GM21447 (cell line): ENCODE data around the gene IFIT1.
"Not testable (repeated sequence)": the region's sequence is repeated elsewhere in the genome, so short reads cannot be mapped to it uniquely, and the experiment has no call there.

Source experiments
- ATAC-seq: cut with Tn5 transposase; IDR thresholded peaks from one replicate; pipeline ENCODE4 v1.9.1; 2021; ENCODE audit not compliant: unreplicated experiment

Gene IFIT1

DNA sequence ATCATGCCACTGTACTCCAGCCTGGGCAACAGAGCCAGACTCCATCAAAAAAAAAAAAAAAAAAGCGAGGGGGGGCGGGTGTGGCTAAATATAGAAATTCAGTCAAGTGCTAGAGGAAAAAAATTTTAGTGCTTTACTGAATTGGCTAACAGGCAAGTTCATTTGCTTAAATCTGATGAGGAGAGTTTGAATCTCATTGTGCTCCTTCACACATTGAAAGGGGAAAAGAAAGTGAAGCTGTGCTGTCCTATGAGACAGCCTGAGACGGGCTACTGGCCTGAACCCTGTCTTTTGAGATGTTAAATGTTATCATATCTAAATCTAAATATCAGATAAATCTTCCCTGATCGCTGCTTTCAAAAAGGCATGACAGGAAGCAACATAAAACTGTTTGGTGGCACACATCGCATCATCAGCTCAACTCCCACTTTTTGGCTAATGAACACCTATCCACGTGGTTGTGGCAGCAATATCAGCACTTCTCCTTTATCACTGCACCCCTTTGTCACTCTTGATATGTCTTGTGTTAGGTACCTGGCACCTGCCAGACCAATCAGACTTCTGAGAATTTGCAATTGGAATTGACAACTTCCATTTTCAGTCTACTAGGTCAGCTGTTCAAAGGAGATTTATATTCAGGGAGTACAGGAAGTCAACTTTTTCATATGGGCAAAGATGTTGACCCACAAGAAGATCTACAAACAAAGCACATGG is 28.5 kb upstream of the IFIT1 start:
- peak; percentile 37 for ATAC-seq

DNA sequence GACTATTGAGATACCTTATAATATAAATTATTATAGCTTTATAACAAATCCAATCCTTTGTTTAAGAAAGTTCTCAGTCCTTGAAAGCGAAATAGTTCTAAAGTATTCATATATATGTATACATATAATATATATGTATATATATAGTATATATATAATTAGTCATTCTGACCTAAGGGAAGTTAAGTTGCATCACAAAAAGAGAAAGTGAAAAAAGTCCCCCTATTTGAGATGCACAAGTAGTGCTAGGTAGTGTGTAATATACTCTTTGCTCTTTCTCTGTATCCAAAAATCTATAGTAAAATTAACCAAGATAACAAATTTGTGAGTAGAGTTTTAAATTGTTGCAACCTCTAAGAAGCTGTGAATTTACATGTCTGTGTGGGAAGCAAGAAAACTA is 27.9 kb upstream of the IFIT1 start:
- peak; percentile 31 for ATAC-seq

DNA sequence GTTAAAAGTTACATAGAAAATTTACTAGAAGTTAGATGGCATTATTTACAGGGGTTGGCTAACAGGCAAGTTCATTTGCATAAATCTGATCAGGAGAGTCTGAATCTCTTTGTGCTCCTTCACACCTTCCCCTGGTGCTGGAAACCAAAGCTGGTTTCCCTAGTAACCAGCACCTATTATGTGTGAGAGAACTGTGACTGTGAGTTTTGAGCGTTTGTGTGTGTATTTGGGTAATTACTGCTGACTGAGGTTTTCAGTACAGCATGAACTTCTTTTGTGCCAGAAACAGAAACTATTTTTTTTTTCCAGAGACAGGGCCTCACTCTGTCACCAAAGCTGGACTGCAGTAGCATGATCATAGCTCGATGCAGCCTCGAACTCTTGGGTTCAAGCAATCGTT is 24.9 kb upstream of the IFIT1 start:
- peak; percentile 80 for ATAC-seq

DNA sequence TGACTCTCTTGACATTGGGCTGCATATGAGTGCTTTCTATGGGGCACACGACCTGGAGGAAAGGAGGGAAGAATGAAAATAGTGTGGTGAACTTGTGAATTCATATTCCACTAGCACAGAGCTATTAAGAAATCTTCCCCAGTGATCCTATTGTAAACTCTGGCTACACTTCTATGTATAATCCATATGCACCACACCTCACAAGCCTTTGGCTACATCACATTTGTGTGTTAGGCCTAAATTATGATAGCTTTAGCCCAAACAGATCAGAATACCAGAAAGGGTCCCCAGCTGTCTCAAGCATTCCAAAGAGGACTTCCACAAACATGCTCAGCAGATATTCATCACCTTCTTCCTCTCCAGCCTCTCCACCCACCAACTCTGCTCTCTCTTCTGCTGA is 24.3 kb upstream of the IFIT1 start:
- ATAC-seq, result no peak

DNA sequence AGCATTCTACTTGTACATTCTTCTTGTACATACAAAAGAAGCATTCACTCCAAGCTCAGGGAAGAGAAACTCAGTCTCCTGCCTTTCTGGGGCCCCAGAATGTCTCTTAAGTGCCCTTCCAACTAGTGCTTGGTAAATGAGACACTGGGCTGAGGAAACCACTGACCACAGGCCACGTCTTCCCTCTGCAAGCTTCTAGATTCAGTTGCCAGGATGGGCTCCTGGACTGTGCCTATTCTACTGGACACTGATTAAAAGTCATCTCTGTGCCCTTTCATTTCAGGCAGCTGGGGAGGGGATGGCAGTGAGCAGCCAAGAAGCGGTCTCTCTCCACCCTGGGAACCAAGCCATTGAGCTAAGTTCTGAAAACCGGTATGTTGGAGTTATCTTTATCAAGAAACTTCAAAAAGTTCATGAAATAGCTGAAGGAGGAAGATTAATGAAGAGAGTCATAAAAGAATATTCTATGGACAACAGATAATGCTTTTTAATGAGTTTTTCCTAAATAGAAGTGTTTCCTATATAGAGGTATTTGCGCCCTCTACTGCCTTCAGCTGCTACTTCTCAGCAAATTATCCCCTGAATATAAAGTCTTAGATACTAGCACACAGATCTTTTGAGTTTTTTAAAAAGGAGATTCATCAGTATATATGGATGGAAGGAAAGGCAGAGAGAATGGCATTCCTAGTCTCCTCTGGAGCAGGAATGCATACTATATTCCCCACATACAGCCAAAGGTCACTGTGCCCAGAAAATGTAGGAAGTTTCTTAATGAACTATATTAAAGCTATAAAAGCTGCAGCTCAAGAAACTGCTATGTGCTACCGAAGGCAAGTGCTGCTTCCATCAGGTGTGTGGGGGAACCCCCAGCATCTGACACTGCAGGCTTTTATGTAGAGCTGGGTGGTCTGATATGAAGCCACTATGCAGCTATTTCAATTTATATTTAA is 23.0 kb upstream of the IFIT1 start:
- no peak for ATAC-seq

DNA sequence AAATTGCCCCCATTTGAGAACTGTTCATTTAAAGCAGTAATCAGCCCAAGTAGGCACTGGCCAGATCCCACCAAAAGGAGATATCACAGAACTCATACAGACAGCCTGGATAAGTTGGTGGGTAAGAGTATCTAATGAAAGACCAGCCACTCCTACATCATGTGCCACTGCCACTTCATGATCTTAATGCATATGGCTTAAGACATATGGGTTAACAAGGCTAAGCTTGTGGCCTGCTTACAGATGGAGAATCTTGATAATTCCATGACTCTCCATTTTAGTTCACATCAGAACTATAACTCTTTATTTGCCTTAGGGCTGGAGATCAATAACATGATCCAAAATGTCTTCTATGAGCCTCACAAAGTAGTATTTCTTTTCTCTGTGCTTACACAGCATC is 21.3 kb upstream of the IFIT1 start:
- ATAC-seq, result no peak

DNA sequence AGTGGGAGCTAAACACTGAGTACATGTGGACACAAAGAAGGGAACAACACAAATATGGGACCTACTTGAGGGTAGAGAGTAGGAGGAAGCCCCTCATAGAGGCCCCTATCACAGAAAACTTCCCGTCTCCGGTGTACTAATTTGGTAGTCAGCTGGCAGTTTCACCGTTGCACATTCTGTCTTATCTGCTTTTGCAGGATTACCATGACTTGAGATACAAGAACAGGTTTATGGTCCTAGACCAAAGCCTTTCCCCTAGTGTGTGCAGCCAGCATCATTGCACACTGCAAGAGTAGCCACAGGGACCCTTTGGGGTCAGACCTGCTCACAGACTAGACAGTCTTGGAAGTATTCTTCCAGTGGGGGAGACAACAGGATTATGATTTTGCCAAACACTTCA is 20.4 kb upstream of the IFIT1 start:
- no peak for ATAC-seq

DNA sequence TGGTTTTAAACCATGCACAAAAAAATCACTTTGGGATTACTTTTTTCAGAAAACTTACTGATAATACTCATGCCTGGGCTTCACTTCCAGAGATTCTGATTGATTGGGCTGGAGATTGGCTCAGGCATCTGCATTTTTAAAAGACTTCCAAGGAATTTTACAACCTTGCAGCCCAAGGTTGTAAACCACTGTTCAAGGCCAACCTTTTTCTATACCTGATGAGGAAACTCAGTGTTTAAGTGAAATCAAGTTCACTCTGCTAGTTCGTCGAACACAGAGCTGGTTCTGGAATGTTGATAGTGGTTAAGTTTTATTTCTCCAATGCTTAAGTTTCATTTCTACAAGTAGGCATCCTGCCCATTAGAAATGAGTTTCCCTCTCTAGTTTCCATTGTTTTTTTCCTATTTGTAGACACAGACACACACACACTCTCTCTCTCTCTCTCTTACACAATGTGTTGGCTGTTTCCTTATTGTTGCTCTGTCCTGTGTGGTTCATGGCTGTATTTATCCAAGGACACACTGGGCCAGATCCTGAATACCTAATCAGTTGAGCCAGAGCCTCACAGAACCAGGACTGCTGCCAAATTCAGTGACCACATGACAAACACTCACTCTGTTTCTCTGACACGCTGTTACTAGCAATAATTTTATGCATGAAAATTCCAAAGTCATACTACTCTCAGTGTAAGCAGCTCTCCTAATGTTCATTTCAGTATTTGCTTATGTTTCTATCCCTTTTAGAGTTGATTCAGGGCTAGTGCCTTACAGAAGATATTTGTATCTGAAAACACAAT is 18.3 kb upstream of the IFIT1 start:
- no peak for ATAC-seq

DNA sequence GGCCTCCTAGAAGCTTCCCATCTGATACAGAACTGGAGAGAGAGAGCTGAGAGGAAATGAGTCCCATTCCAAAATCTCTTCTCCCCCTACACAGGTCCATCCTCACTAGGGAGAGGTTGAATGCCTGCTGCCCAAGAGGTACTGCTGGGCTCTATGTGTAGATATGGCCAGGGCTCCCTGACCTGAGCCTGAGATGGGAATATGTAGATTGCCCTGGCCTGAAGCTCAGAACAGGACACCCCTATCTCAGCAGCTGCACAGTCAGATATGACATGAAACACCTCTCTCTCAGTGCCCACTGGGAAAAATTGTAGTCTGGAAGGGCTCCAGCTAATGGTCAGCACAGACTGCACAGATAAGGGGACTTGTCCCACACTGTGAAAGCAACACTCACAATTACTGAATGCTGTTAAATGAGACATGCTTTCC is 17.7 kb upstream of the IFIT1 start:
- no peak for ATAC-seq

DNA sequence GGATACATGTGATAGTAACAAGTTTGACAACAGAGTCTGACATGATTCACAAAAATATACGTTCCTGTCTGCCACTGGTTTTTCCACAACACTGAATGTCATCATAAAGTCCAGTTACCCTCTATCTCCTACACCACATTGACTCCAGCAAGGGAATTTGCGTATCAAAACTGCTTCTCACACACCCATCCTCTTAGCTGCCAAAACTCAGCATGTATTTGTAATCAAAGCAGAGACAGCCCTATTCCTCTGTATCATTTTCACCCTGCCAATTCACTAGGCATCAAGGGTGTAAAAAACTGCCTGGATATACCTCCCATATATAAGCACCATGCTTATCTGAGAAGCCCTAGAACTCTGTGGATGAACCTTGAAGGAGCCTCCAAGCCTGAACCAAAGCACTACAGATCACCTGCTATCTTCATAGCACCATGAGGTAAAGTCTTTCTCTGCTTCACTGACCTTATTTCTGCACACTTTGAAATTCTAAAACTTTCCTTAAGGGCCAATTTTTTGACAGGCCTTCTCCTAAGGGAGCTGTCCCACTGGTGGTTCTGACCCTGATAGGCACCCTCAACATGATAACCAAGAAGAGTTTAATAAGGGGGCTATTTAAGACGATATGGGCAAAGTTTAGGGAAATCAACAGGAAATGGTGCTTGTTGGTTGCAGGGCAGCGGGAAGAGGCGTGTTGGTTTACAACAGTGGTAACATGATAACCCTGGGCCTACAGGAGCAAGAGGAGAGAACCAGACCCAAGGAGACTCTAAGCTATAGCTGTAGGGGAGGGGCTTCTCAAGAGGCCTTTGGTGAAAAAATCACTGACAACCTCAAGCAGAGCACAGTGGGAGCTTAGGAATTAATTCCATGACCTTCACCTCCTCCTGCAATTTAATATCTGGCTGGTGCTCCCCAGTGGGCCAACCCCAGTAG is 14.5 kb upstream of the IFIT1 start, which contains the start of gene IFIT1B:
TSS of gene IFIT1B (plus strand) at position 352 of the 933 bp plus-strand sequence. CDS start at position 432, 80 bp downstream.
- ATAC-seq, result no peak

DNA sequence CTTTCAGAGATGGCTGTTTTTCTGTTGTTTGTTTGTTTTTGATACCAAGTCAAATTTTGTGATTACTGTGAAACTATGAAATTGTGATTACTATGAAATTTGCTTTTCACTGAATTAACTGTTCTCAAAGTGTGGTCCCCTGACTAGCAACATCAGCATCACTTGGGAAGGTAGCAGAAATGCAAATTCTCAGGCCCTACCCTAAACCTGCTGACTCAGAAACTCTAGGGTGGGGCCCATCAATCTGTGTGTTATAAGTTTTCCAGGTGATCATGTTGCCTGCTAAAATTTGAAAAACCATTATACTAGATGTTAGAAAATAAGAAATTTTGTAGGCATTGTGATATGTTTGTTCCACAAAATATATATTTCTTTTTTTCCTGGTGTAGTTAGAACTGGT is 13.3 kb upstream of the IFIT1 start:
- ATAC-seq, result no peak

DNA sequence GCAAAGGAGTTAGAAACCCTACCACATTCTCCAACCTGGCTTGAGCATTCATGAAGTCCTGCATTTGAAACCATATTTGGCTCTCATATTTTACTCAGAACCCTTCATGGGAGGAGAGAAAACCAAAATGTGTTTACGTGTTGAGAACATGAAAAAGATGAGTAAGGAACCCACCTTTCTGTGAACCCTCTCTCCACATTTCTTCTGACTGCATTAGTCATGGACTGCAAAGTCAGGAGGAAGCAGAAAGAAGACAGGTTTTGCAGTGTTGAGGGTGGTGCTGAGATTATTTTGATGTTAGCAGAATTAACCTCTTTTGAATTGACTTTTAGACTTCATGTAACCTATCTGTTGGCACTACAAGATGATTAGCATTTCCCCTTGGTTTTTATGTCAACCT is 9.7 kb upstream of the IFIT1 start:
- ATAC-seq, result no peak

DNA sequence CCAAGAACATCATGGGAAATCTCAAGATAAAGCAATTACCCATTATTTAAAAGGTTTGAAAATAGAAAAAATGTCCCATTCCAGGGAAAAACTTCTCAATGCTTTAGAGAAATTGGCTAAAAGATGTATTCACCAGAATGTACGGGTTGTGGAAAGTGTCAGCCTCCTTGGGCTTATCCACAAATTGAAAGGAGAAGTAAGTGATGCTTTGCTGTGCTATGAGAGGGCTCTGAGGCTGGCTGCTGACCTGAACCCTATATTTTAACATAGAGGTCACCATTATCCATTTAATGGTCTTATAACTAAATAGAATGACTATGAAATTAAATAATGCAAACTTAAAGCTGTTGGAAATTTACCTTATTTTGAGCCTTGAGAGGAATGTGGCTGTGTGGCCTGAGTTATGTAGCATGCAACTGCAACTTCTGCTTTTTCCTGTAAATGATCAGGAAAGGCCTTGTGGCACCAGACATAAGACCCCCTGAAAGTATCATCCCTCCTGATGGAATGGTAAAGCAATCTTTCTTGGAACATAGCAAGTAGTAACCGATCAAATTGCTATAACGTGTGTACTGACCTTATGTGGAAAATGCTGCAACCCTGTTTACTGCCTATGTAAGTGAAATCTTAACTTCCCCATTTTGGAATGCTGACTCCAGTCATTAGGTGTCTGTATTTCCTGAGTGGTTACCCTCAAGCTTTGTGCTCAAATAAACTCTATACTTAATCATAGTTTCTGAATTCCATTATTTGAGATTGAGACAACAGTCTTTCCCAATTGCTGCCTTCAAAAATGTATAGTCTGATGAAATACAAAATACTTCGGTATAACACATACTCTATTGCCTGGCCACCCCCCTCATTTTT is 7.7 kb upstream of the IFIT1 start:
- no peak for ATAC-seq

DNA sequence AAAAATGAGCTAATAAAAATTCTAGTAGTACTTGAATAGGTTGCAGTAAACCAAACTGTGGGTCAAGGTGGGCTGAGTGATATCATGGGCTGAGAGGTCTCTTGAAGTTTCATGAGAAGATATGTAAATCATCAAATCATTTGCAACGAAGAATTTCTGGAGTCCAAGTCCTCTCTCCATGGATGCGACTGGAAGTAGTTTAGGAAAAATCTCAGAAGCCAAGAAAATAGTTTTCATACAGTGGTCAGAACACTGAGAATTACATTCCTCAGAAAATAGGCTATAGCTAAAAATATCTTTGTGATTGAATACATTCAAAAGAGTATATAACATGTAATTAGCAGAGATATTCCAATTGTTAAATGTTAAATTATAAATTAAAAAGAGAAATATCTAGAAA is 3.6 kb upstream of the IFIT1 start:
- ATAC-seq, result no peak

DNA sequence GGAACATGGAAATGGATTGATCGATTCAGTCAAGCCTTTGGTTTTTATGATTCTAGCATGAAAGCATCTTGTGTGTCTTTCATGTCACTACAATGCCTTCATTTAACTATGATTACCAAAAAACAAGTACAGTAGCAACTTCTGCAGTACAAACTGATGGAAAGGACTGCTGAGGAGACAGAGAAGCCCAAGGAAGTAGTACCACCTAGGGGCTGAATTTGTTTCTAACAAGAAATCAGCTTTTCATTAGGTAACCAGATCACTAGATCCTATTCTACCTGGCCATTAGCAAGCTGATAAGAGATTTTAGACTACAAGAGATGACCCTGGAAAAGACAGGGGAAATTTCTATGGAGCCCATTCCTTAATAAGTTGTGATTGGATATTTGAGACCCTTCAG is 3.2 kb upstream of the IFIT1 start:
- no peak for ATAC-seq

DNA sequence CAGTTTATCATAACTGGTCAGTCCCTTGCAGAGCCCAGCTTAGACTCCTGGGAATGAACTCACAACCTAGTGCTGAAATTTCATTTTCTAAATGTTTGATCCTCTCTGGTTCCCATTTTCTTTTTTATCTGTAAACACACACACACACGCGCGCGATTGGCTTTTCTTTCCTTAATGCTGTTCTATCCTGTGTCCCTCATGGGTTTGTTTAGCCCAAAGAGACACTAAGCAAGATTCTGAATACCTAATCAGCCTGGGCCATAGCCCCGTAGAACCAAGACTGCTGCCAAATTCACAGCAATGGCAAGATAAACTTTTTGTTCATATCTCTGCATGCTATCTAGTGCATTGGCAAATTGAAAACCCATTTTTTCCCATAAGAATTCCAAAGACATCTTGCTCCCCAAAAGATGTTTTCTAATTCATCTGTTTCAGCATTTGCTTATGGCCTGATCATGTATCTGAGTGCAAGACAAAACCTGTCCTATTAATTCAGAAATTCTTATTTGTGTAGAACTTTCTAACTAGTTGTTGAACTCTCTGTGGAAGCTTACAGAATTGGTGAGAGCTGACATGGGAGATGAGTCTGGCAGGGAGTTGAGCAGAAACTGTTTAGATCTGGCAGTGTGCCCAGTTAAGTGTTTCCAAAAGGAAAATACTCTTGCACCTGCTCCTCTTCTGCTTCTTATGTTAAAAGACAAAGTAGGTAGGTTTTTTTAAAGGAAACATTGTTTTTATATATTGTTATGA is 1.8 kb upstream of the IFIT1 start:
- ATAC-seq, result no peak

DNA sequence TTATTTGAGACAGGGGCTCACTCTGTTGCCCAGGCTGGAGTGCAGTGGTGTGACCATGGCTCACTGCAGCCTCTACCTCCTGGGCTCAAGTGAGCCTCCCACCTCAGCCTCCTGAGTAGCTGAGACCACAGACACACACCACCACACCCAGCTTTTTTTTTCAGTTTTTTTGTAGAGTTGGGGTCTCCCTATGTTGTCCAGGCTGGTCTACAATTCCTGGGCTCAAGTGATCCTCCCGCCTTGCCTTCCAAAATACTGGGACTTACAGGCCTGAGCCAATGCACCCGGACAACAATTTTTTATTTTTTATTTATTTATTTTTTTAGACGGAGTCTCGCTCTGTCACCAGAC is 1.2 kb upstream of the IFIT1 start:
- ATAC-seq, result not testable (repeated sequence)

DNA sequence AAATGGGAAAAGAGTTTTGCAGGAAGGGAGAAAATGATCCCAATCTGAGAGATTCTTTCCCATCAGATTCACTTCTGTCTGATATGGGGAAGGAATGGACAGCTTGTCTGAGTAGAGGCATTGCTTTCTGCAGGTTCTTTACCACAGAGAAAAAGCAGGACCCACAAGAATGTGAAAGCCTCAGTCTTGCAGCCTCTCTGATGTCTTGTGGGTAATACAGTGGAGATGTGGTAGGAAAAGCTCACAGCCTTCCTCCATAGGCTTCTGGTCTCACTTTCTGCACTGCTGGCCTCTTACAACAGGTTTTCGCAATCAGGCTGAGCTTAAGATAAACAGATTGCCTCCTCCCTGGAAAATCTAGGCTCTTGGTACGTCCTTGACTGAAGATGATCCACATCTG is 551 bp downstream of the IFIT1 start:
- ATAC-seq, result peak; percentile 47

DNA sequence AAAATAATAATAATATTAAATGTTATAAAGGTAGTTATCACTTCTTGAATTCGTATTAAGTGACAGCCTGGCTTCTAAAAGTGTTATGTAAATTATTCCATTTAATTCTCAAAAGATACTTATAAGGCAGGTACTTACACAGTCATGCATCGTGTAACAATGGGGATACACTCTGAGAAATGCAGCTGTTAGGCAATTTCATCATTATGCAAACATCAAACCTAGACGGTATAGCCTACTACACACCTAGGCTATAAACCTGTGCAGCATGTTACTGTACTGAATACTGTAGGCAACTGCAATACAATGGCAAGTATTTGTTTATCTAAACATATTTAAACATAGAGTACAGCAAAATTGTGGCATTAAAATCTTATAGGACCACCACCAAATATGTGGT is 1.5 kb downstream of the IFIT1 start:
- no peak for ATAC-seq
